Sigmoid colon (tissue), 4 donors: ENCODE measurements around the gene ZBTB38.

ENCODE experiments used
- EP300 ChIP-seq, 4 donors: sonication (generic); formaldehyde crosslinking; IDR thresholded peaks; one replicate each; pipeline ENCODE4 v1.6.1; 2017; ENCODE audit warnings: antibody characterized with exemption in 4 of 4
- POLR2A ChIP-seq, 2 donors: fragments of 450-650 bp; IDR thresholded peaks; one replicate each; pipeline ENCODE4 v1.6.1; 2016; ENCODE audit warnings: antibody characterized with exemption in 2 of 2, mild to moderate bottlenecking in 2 of 2, moderate library complexity in 2 of 2
- POLR2AphosphoS5 ChIP-seq, 4 donors: sonication (generic); formaldehyde crosslinking; IDR thresholded peaks; one replicate each; pipeline ENCODE4 v1.6.1; 2017; ENCODE audit warnings: antibody characterized with exemption in 4 of 4
- TF ChIP-seq, protein P1 (sequence below), 4 experiments: fragments of 450-650 bp in 3 of 4; fragments of 200-600 bp in 1 of 4; IDR thresholded peaks; one replicate each; pipeline ENCODE4 v1.5.1; 2016 to 2019; ENCODE audit warnings: antibody characterized with exemption in 4 of 4, mild to moderate bottlenecking in 3 of 4, moderate library complexity in 2 of 4

DNA sequence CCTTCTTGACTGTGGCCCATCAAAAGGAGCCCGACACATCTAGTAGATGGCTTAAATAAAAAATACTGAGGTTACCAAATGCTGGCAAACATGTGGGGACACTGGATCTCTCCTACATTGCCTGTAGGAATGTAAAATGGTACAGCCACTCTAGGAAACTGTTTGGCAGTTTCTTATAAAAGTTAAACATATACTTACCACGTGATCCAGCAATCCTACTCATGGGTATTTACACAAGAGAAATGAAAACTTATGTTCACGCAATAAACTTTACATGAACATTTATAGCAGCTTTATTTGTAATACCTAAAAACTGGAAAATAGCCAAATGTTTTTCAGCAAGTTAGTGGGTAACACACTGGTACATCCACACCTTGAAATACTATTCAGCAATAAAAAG, 9.1 kb downstream of the ZBTB38 start:
- no peak for TF ChIP-seq POLR2A (IDR thresholded peaks at IDR 0.05)
- TF ChIP-seq EP300 (IDR thresholded peaks at IDR 0.05) = no peak
- TF ChIP-seq, protein P1, sequence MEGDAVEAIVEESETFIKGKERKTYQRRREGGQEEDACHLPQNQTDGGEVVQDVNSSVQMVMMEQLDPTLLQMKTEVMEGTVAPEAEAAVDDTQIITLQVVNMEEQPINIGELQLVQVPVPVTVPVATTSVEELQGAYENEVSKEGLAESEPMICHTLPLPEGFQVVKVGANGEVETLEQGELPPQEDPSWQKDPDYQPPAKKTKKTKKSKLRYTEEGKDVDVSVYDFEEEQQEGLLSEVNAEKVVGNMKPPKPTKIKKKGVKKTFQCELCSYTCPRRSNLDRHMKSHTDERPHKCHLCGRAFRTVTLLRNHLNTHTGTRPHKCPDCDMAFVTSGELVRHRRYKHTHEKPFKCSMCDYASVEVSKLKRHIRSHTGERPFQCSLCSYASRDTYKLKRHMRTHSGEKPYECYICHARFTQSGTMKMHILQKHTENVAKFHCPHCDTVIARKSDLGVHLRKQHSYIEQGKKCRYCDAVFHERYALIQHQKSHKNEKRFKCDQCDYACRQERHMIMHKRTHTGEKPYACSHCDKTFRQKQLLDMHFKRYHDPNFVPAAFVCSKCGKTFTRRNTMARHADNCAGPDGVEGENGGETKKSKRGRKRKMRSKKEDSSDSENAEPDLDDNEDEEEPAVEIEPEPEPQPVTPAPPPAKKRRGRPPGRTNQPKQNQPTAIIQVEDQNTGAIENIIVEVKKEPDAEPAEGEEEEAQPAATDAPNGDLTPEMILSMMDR (IDR thresholded peaks at IDR 0.05) = no peak
- no peak for TF ChIP-seq POLR2AphosphoS5 (IDR thresholded peaks at IDR 0.05)
